ENCODE data around the gene MED14. TPM values are rescaled to one million over a fixed set of nuclear protein-coding genes. Genes with fewer than 3 reads are reported as not detected.

MED14 gene
- total and polyA plus RNA-seq, 10 of the 15 experiments (the other 5 are each of a cell fraction or from before 2014, with no cell fraction given), result 8.8 to 99.4 (median 29.4) TPM

- TF ChIP-seq ZBTB40 (IDR thresholded peaks at IDR 0.05; ENCODE audit: borderline replicate concordance) (peak; percentile 89), NFYB (IDR thresholded peaks at IDR 0.05; ENCODE audit: insufficient read depth, low read depth, low read length) (no peak), ZBTB4 (CRISPR knock-in tag; IDR thresholded peaks at IDR 0.05) (no peak), MYB (IDR thresholded peaks at IDR 0.05; ENCODE audit: borderline replicate concordance, low read depth, low read length) (no peak), RB1 (IDR thresholded peaks at IDR 0.05; ENCODE audit: borderline replicate concordance) (peak; percentile 58; the same call in 1 of the 2 replicates), IRF5 (IDR thresholded peaks at IDR 0.05; ENCODE audit: borderline replicate concordance) (no peak; the same call in 1 of the 2 replicates), LARP7 (IDR thresholded peaks at IDR 0.05) (peak; percentile 54; the same call in 1 of the 2 replicates), SKIL (IDR thresholded peaks at IDR 0.05; ENCODE audit: low read depth, poor library complexity, severe bottlenecking) (no peak), CBFB (IDR thresholded peaks at IDR 0.05; ENCODE audit: low read depth) (peak; percentile 47; the same call in 1 of the 2 replicates), ZBED1 (IDR thresholded peaks at IDR 0.05; ENCODE audit: borderline replicate concordance) (no peak), NFXL1 (IDR thresholded peaks at IDR 0.05; ENCODE audit: borderline replicate concordance) (no peak), TCF12 (IDR thresholded peaks at IDR 0.05; ENCODE audit: low read depth, low read length) (peak; percentile 52; the same call in 1 of the 2 replicates), MTA2 (IDR thresholded peaks at IDR 0.05; ENCODE audit: low read depth) (no peak), SPI1 (IDR thresholded peaks at IDR 0.05; ENCODE audit: borderline replicate concordance, insufficient read depth, low read depth, low read length) (no peak), KDM1A (IDR thresholded peaks at IDR 0.05; ENCODE audit: borderline replicate concordance) (no peak), E2F4 (IDR thresholded peaks at IDR 0.05; ENCODE audit: low read depth, low read length) (0 out of 2 replicates have a peak, but pooled peaks have one; percentile 51)
Observed at GRCh38 chrX:40735325-40736169, at the start of gene MED14 (continued).

Data from GM12878 (cell line).